NCI-H2196 (cell line): ENCODE measurements around the gene WDFY2.
A peak's percentile ranks its signal among the peaks of the same experiment; 100 is the strongest.

ENCODE experiments used
- DNase-seq: peaks from one replicate; lab custom pipeline; 2025; ENCODE audit not compliant: unreplicated experiment; lab: John Stamatoyannopoulos, UW

The WDFY2 gene

DNA sequence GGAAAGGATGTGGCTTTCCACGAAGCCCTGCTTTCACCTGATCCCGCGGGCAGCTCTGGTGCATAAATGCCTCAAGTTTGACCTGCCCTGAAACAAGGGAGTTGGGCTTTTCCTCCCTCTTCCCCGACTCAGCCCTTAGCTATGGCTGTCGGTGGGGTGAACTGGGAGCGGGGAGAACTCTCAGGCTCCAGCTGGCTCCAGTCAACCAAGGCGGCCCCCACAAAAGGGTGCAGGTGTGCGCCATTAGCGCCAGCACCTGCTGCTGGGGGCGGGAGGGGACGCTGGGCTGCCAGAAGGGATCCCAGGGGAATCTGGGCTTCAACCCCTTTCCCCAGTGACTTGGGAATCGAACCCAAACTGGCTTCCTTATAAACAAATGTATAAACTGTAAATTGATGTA, 226.8 kb downstream of the WDFY2 start:
- no peak for DNase-seq

DNA sequence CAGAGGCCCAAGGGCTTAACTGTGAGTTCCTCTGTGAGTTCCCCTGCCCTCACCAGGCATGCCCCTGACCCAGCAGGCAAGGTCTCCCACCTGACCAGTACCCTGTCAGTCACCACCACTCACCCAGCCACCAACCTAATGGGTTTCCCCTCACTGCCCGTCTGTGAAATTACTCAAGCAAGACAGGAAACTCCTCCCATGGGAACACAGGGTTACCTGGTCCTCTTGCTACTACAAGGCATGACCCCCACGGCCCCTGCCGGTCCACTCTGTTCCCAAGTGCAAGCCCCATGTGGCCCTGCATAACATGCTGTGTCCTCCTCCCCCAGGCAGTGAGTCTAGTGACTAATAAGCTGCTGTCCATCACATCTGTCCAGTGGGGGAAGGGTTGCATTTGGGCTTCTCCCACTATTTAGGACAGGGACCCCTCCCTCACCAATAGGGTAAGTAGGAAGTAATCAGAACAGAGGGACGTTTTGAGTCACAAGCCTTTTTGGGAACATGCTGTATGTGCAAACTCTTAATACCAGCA, 227.7 kb downstream of the WDFY2 start:
- no peak for DNase-seq

DNA sequence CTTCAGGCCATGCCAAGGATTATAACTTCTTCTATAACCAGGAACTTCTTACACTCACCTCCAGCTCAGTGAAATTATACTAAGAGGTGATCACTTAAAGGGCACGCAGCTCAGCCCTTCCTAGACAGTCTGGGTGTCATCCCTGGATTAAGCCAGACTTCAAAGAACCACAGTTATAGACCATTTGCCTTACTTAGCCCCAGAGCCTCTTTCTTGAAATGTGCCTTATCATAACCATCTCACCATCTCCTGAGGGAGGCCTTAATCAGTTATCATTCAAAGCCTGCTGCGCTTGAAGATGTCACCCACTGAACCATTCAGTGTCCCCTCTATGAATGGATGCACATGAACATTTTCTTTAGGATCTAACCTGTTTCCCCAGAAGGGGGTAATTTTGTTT, 229.8 kb downstream of the WDFY2 start:
- no peak for DNase-seq

DNA sequence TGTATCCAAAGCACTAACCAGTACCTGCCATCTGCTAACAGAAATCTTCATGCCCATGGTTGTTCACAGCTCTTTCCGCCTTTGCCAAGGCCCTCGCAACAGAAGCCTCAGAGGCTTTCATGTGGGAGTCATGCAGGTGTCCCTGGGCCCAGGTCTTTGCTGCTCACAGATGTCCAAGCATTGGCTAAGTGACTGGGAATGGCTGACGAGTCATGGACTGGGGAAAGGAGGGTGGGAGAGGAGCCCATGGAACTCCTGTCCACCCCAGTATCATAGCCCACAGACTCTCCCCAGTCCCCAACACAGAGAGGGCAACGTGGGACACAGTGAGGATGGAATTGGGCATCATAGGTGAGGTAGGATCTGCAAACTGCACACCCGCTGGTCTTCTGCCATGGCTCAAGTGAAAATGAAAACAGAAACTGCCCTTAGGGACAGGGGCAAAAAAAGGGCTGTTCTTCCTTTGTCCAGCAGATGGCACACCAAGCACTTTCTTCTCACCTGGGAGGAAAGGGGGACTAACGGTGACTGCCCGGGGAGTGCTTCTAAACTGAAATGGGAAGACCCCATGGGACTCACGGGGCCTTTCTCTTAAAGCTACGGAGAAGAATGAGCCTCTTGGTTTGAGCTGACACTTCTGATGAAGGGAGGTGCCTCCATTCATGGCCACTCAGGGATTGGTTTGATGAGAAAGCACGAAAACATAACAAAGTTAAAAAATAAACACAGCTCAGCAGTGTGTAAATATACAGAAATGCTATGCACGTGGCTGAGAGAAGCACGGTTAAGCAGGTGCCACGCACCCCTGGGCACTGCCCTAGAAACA, 230.8 kb downstream of the WDFY2 start:
- peak; percentile 58 for DNase-seq

DNA sequence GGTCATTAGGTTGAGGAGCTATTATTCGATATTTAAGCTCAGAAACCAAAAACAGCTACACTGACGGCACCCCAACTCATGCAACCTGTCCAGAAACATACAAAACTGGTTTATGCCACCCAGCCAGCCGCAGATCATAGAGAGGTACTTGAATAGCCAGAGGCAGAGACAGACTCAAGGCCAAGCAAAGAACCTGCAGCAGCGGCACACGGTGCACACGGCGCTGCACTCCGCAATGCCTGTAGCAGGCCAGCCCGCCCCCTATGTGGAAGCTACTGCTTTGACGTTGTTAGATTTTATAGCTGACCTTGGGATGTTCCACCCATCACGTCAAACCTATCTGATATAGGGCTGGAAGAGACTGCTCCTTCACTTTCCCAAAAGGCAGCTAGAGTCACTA, 231.6 kb downstream of the WDFY2 start:
- DNase-seq: no peak

DNA sequence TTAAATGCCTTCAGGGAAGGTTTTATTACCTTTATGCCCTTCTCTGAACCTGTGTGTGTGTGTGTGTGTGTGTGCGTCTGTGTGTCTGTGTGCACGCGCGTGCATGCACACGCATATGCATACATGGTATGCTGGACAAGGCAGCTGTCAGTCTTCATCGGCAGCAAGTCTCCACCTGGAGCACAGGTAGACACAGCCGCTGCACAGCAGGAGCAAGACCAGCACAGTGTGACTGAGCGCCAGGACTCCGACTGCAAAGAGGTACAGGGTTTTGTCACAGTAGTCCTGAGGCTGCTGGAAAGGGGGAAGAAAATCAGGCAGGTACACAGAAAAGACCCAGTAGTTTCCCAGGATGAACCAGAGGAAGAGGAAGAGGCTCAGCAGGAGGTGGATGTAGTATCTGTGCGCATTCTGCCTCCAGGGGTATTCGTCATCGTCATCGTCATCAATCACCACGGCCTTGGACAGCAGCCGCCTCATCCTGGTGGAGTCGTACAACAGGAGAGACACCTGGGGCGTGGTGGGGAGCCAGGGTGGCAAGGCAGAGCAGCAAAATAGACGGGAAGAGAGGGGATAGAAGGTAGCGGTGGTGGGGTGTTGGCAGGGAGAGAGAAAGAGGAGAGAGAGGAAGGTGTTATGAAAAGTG, 232.5 kb downstream of the WDFY2 start:
- no peak for DNase-seq
